H9 (cell line): Measurements from ENCODE around the gene PXT1. TPM values are rescaled to one million over a fixed set of nuclear protein-coding genes. Genes with fewer than 3 reads are reported as not detected.

Experiments used
- DNase-seq: peaks from one replicate; pipeline ENCODE4 v3.0.0-alpha.2; 2017
- H2AFZ ChIP-seq: one replicate; pipeline ENCODE4 v1.6.1; 2013; ENCODE audit warnings: mild to moderate bottlenecking, low read length, control low read depth, moderate library complexity
- H2AK5ac ChIP-seq: 2 replicates; pipeline ENCODE4 v1.6.1; 2013; ENCODE audit warnings: low read length, control low read depth, mixed read lengths; ENCODE audit not compliant: insufficient read length
- H2BK120ac ChIP-seq: one replicate; pipeline ENCODE4 v1.6.1; 2013; ENCODE audit warnings: low read depth, mild to moderate bottlenecking, low read length, control low read depth, inconsistent platforms; ENCODE audit not compliant: poor library complexity, severe bottlenecking
- H2BK12ac ChIP-seq: 2 replicates; pipeline ENCODE4 v1.6.1; 2013; ENCODE audit warnings: low read length, control low read depth, mixed read lengths, low read depth; ENCODE audit not compliant: insufficient read length
- H2BK15ac ChIP-seq: 2 replicates; pipeline ENCODE4 v1.6.1; 2013; ENCODE audit warnings: low read depth, low read length, control low read depth
- H2BK20ac ChIP-seq: one replicate; pipeline ENCODE4 v1.6.1; 2013; ENCODE audit warnings: low read depth, mild to moderate bottlenecking, low read length, control low read depth, inconsistent platforms; ENCODE audit not compliant: poor library complexity, severe bottlenecking
- H2BK5ac ChIP-seq: 2 replicates; pipeline ENCODE4 v1.6.1; 2013; ENCODE audit warnings: low read length, control low read depth, mixed read lengths; ENCODE audit not compliant: insufficient read length
- H3K14ac ChIP-seq: 2 replicates; pipeline ENCODE4 v1.6.1; 2013; ENCODE audit warnings: low read length, control low read depth; ENCODE audit not compliant: insufficient read depth
- H3K18ac ChIP-seq: 2 replicates; pipeline ENCODE4 v1.6.1; 2013; ENCODE audit warnings: low read depth, mild to moderate bottlenecking, mixed read lengths, low read length, control low read depth; ENCODE audit not compliant: insufficient read length
- H3K23ac ChIP-seq: 2 replicates; pipeline ENCODE4 v1.6.1; 2013; ENCODE audit warnings: low read length, control low read depth, mixed read lengths, low read depth; ENCODE audit not compliant: insufficient read length
- H3K23me2 ChIP-seq: 2 replicates; pipeline ENCODE4 v1.6.1; 2013; ENCODE audit warnings: low read depth, mild to moderate bottlenecking, mixed read lengths, low read length, control low read depth; ENCODE audit not compliant: insufficient read length, poor library complexity, severe bottlenecking
- H3K27ac ChIP-seq: 2 replicates; pipeline ENCODE4 v1.5.1; 2013; ENCODE audit warnings: low read length, control low read depth, mixed read lengths, low read depth; ENCODE audit not compliant: insufficient read length
- H3K27me3 ChIP-seq: 2 replicates; pipeline ENCODE4 v1.6.1; 2013; ENCODE audit warnings: low read length, control low read depth, inconsistent platforms; ENCODE audit not compliant: insufficient read depth
- H3K4ac ChIP-seq: 2 replicates; pipeline ENCODE4 v1.6.1; 2013; ENCODE audit warnings: low read depth, mild to moderate bottlenecking, control low read depth, inconsistent platforms, low read length, moderate library complexity
- H3K4me1 ChIP-seq: 2 replicates; pipeline ENCODE4 v1.6.1; 2013; ENCODE audit warnings: low read length, control low read depth, inconsistent platforms; ENCODE audit not compliant: insufficient read depth
- H3K4me2 ChIP-seq: 2 replicates; pipeline ENCODE4 v1.6.1; 2013; ENCODE audit warnings: low read length, control low read depth, mixed read lengths; ENCODE audit not compliant: insufficient read length, insufficient read depth
- H3K56ac ChIP-seq: 2 replicates; pipeline ENCODE4 v1.6.1; 2013; ENCODE audit warnings: low read depth, mild to moderate bottlenecking, mixed read lengths, low read length, control low read depth; ENCODE audit not compliant: insufficient read length
- H3K79me1 ChIP-seq: 2 replicates; pipeline ENCODE4 v1.6.1; 2013; ENCODE audit warnings: low read depth, mild to moderate bottlenecking, moderate library complexity, low read length, control low read depth, inconsistent platforms; ENCODE audit not compliant: insufficient read depth, poor library complexity, severe bottlenecking
- H3K79me2 ChIP-seq: 2 replicates; pipeline ENCODE4 v1.6.1; 2013; ENCODE audit warnings: low read length, control low read depth, inconsistent platforms; ENCODE audit not compliant: insufficient read depth
- H3K9ac ChIP-seq: 2 replicates; pipeline ENCODE4 v1.6.1; 2013; ENCODE audit warnings: low read length, control low read depth, mixed read lengths; ENCODE audit not compliant: insufficient read length; ENCODE audit errors: extremely low read depth
- H3K9me3 ChIP-seq: one replicate; pipeline ENCODE4 v1.6.1; 2013; ENCODE audit warnings: low read depth, low read length, inconsistent platforms; ENCODE audit not compliant: control insufficient read depth
- H3T11ph ChIP-seq: one replicate; pipeline ENCODE4 v1.6.1; 2013; ENCODE audit warnings: mild to moderate bottlenecking, low read length, control low read depth, inconsistent platforms
- H4K20me1 ChIP-seq: one replicate; pipeline ENCODE4 v1.6.1; 2013; ENCODE audit not compliant: control insufficient read depth, insufficient read length, insufficient read depth
- H4K5ac ChIP-seq: 2 replicates; pipeline ENCODE4 v1.6.1; 2013; ENCODE audit warnings: low read depth, mild to moderate bottlenecking, mixed read lengths, low read length, control low read depth; ENCODE audit not compliant: insufficient read length
- H4K8ac ChIP-seq: replicated peaks from 2 replicates; pipeline ENCODE4 v1.6.1; 2013; ENCODE audit warnings: low read length, control low read depth, mixed read lengths, low read depth; ENCODE audit not compliant: insufficient read length
- H4K91ac ChIP-seq: 2 replicates; pipeline ENCODE4 v1.6.1; 2013; ENCODE audit warnings: low read depth, mild to moderate bottlenecking, moderate library complexity, mixed read lengths, low read length, control low read depth; ENCODE audit not compliant: insufficient read length
- H3K27ac Mint-ChIP-seq, 3 experiments: 2 replicates in 2 of 3; 3 replicates in 1 of 3; pipeline ENCODE4 v1.8.0; 2020 to 2021; ENCODE audit warnings: mixed read lengths in 3 of 3, mild to moderate bottlenecking in 1 of 3, moderate library complexity in 1 of 3
- H3K27me3 Mint-ChIP-seq: 2 replicates; pipeline ENCODE4 v1.8.0; 2021; ENCODE audit warnings: low read depth, mild to moderate bottlenecking, moderate library complexity, mixed read lengths
- H3K36me3 Mint-ChIP-seq, 3 experiments: 2 replicates in 2 of 3; 3 replicates in 1 of 3; pipeline ENCODE4 v1.8.0; 2020 to 2021; ENCODE audit warnings: low read depth in 3 of 3, mixed read lengths in 3 of 3; ENCODE audit not compliant: insufficient read depth in 1 of 3
- H3K4me1 Mint-ChIP-seq, 2 experiments: 2 replicates each; pipeline ENCODE4 v1.8.0; 2020; ENCODE audit warnings: mixed read lengths in 2 of 2
- H3K4me3 Mint-ChIP-seq, 2 experiments: 2 replicates in 1 of 2; 3 replicates in 1 of 2; pipeline ENCODE4 v1.8.0; 2020 to 2021; ENCODE audit warnings: mild to moderate bottlenecking in 2 of 2, mixed read lengths in 2 of 2, moderate library complexity in 1 of 2
- H3K9me3 Mint-ChIP-seq, 2 experiments: 2 replicates in 1 of 2; 3 replicates in 1 of 2; pipeline ENCODE4 v1.8.0; 2020; ENCODE audit warnings: mild to moderate bottlenecking in 2 of 2, mixed read lengths in 2 of 2, moderate library complexity in 1 of 2
- CTCF ChIP-seq: fragments of 200-600 bp; sonication (generic); conservative IDR thresholded peaks from 3 replicates; pipeline ENCODE4 v1.8.0; 2021; ENCODE audit warnings: antibody characterized with exemption, mild to moderate bottlenecking
- WGBS: extraction: QIAGEN DNeasy Blood & Tissue Kit; methylation state at CpG from one replicate; pipeline ENCODE4 v1.1.7; 2013; ENCODE audit warnings: missing lambda C conversion rate, low lambda C conversion rate, mixed read lengths; ENCODE audit not compliant: insufficient read length; ENCODE audit errors: extremely low coverage; 5-methylcytosine and 5-hydroxymethylcytosine counted together
- total RNA-seq: library from RNA; stranded (reverse); gene quantifications from 2 replicates; pipeline ENCODE4 v1.2.1, GENCODE V29; 2021

The PXT1 gene
- total RNA-seq, 1 experiment from 2014 or later = not detected

GRCh38 chr6:36376742-36377141 lies 65.9 kb downstream of the PXT1 start:
- Histone ChIP-seq H3K27me3 (no peaks in the 10 kb centered on the region), H3K4me2 (no peak overlapping the region), H3K23ac (no peak overlapping the region), H4K91ac (no peak overlapping the region), H3K14ac (no peak overlapping the region; the same call in 1 of the 2 replicates), H2BK5ac (no peak overlapping the region), H2AFZ (no peak overlapping the region), H4K20me1 (no peaks in the 10 kb centered on the region), H3K56ac (no peak overlapping the region), H3K4me1 (peaks cover 4% of the 10 kb centered on the region; the same call in 1 of the 2 replicates), H2BK120ac (no peak overlapping the region), H2BK20ac (no peak overlapping the region), H3K18ac (no peak overlapping the region), H3K27ac (no peak overlapping the region), H3T11ph (no peak overlapping the region), H3K9ac (no peak overlapping the region), H3K79me1 (no peaks in the 10 kb centered on the region), H4K5ac (no peak overlapping the region), H3K9me3 (no peaks in the 10 kb centered on the region), H2BK15ac (no peak overlapping the region), H3K23me2 (no peaks in the 10 kb centered on the region), H3K79me2 (0 out of 2 replicates have a peak, but pooled peaks cover 2% of the 10 kb centered on the region), H3K4ac (no peak overlapping the region), H2BK12ac (no peak overlapping the region), H2AK5ac (no peak overlapping the region), H4K8ac (no peak overlapping the region)
- peaks cover 0 to 4% of the 10 kb centered on the region in 2 experiments; a peak in 2 of 5 replicates for H3K9me3 Mint-ChIP-seq
- WGBS = no CpG with 5 or more reads among the region's 8 CpGs
- H3K27ac Mint-ChIP-seq = no peak overlapping the region
- no peak overlapping the region for H3K4me3 Mint-ChIP-seq
- H3K36me3 Mint-ChIP-seq = peaks cover 0 to 7% (median 0%) of the 10 kb centered on the region in 3 experiments; a peak in 2 of 7 replicates
- no peak for TF ChIP-seq CTCF
- H3K27me3 Mint-ChIP-seq = peaks cover 8% of the 10 kb centered on the region
- no peak for DNase-seq
- H3K4me1 Mint-ChIP-seq = peaks cover 24 to 28% of the 10 kb centered on the region in 2 experiments
